NCI-H345 (cell line): ENCODE results near the gene PPP1R12C.

Experiments
- DNase-seq: peaks from one replicate; lab custom pipeline; 2025; lab: John Stamatoyannopoulos, UW

PPP1R12C gene

GRCh38 chr19:55044771-55045716, 72.4 kb downstream of the PPP1R12C start:
- no peak for DNase-seq

- DNase-seq: no peak
These were observed 73.2 kb downstream of the PPP1R12C start for GRCh38 chr19:55044286-55044685.

GRCh38 chr19:55042688-55043087, 74.7 kb downstream of the PPP1R12C start:
- no peak for DNase-seq

GRCh38 chr19:55042344-55042678, 75.1 kb downstream of the PPP1R12C start:
- no peak for DNase-seq

- DNase-seq: no peak
These were observed 75.7 kb downstream of the PPP1R12C start for GRCh38 chr19:55041627-55042343.

GRCh38 chr19:55041244-55041626, 76.2 kb downstream of the PPP1R12C start:
- no peak for DNase-seq
